ENCODE data around the gene ATG4D.
"Not testable (repeated sequence)": the region's sequence is repeated elsewhere in the genome, so short reads cannot be mapped to it uniquely, and the experiment has no call there.

Gene ATG4D

GRCh38 chr19:10519421-10519820 is 24.3 kb upstream of the ATG4D start:
- DNase-seq (ENCODE audit: low read depth): no peak

GRCh38 chr19:10520652-10521318 is 22.9 kb upstream of the ATG4D start:
- no peak for DNase-seq (ENCODE audit: low read depth)

GRCh38 chr19:10521461-10522171 is 22.1 kb upstream of the ATG4D start:
- no peak for DNase-seq (ENCODE audit: low read depth)

- DNase-seq (ENCODE audit: low read depth): no peak
These were observed 20.5 kb upstream of the ATG4D start for GRCh38 chr19:10523135-10523636.

GRCh38 chr19:10525636-10526035 is 18.1 kb upstream of the ATG4D start:
- no peak for DNase-seq (ENCODE audit: low read depth)

- not testable (repeated sequence) for DNase-seq (ENCODE audit: low read depth)
These were observed 16.8 kb upstream of the ATG4D start for GRCh38 chr19:10526887-10527286.

- DNase-seq (ENCODE audit: low read depth): no peak
These were observed 11.2 kb upstream of the ATG4D start for GRCh38 chr19:10532457-10532856.

GRCh38 chr19:10533646-10534386 is 9.9 kb upstream of the ATG4D start:
- no peak for DNase-seq (ENCODE audit: low read depth)

GRCh38 chr19:10535613-10536012 is 8.1 kb upstream of the ATG4D start:
- no peak for DNase-seq (ENCODE audit: low read depth)

GRCh38 chr19:10537668-10538067 is 6.0 kb upstream of the ATG4D start:
- no peak for DNase-seq (ENCODE audit: low read depth)

GRCh38 chr19:10538204-10538983 is 5.3 kb upstream of the ATG4D start:
- no peak for DNase-seq (ENCODE audit: low read depth)

GRCh38 chr19:10539016-10539415 is 4.7 kb upstream of the ATG4D start:
- not testable (repeated sequence) for DNase-seq (ENCODE audit: low read depth)

- DNase-seq (ENCODE audit: low read depth): no peak
These were observed 665 bp upstream of the ATG4D start for GRCh38 chr19:10543059-10543419.

GRCh38 chr19:10544242-10544752 is 593 bp downstream of the ATG4D start:
- DNase-seq (ENCODE audit: low read depth): no peak

- no peak for DNase-seq (ENCODE audit: low read depth)
These were observed 1.1 kb downstream of the ATG4D start for GRCh38 chr19:10544753-10545251.

- no peak for DNase-seq (ENCODE audit: low read depth)
These were observed 3.1 kb downstream of the ATG4D start for GRCh38 chr19:10546817-10547216.

- no peak for DNase-seq (ENCODE audit: low read depth)
These were observed 5.1 kb downstream of the ATG4D start for GRCh38 chr19:10548746-10549276.

- no peak for DNase-seq (ENCODE audit: low read depth)
These were observed 6.0 kb downstream of the ATG4D start for GRCh38 chr19:10549733-10550132.

- no peak for DNase-seq (ENCODE audit: low read depth)
These were observed 6.6 kb downstream of the ATG4D start for GRCh38 chr19:10550336-10550735.

GRCh38 chr19:10551006-10551405 is 7.3 kb downstream of the ATG4D start:
- DNase-seq (ENCODE audit: low read depth): not testable (repeated sequence)

GRCh38 chr19:10551698-10552301 is 8.1 kb downstream of the ATG4D start:
- no peak for DNase-seq (ENCODE audit: low read depth)

Data from activated T-helper 1 cell treated with Interleukin-2 at 50 U/mL for 16 hours (primary cell).